CD4-positive, CD25-positive, alpha-beta regulatory T cell (primary cell): Measurements from ENCODE around the gene CHRNG. TPM values are rescaled to one million over a fixed set of nuclear protein-coding genes. Genes with fewer than 3 reads are reported as not detected.

Experiments
- ATAC-seq, 2 donors: fragments of 150-1000 bp; cut with Tn5 transposase; one replicate each; pipeline ENCODE4 v1.10.0; 2021; ENCODE audit warnings: low read depth in 2 of 2, moderate number of reproducible peaks in 2 of 2, moderate library complexity in 1 of 2
- DNase-seq, 3 donors: peaks; one replicate each; pipeline versions ENCODE4 v3.0.0 to v3.0.0-alpha.2; 2012 to 2022; ENCODE audit warnings: mixed read lengths in 1 of 3
- H3K27ac ChIP-seq: one replicate; pipeline ENCODE4 v1.7.0; 2013; ENCODE audit warnings: mild to moderate bottlenecking, low read length; ENCODE audit not compliant: insufficient read depth, poor library complexity, severe bottlenecking
- H3K27me3 ChIP-seq: one replicate; pipeline ENCODE4 v1.7.0; 2013; ENCODE audit warnings: low read length; ENCODE audit not compliant: control insufficient read depth, insufficient read depth
- H3K36me3 ChIP-seq: one replicate; pipeline ENCODE4 v1.7.0; 2013; ENCODE audit warnings: mild to moderate bottlenecking, low read length, moderate library complexity; ENCODE audit not compliant: control insufficient read depth, insufficient read depth
- H3K4me1 ChIP-seq: 2 replicates; pipeline ENCODE4 v1.7.0; 2013; ENCODE audit warnings: mild to moderate bottlenecking, low read length; ENCODE audit not compliant: insufficient read depth, control insufficient read depth, poor library complexity, severe bottlenecking
- H3K4me3 ChIP-seq: one replicate; pipeline ENCODE4 v1.7.0; 2013; ENCODE audit warnings: low read depth, mild to moderate bottlenecking, low read length, moderate library complexity
- H3K9me3 ChIP-seq, 2 experiments: 1 replicate in 1 of 2; 2 replicates in 1 of 2; pipeline ENCODE4 v1.7.0; 2013; ENCODE audit warnings: low read length in 2 of 2, mild to moderate bottlenecking in 1 of 2, moderate library complexity in 1 of 2; ENCODE audit not compliant: control insufficient read depth in 2 of 2
- H3K27ac Mint-ChIP-seq, 3 donors: one replicate each; pipeline ENCODE4 v1.8.0; 2020 to 2022; ENCODE audit warnings: mild to moderate bottlenecking in 3 of 3, mixed read lengths in 3 of 3, moderate library complexity in 2 of 3
- H3K27me3 Mint-ChIP-seq: one replicate; pipeline ENCODE4 v1.8.0; 2022; ENCODE audit warnings: mild to moderate bottlenecking, mixed read lengths
- H3K36me3 Mint-ChIP-seq: one replicate; pipeline ENCODE4 v1.8.0; 2020; ENCODE audit warnings: mixed read lengths
- H3K4me1 Mint-ChIP-seq, 4 donors: one replicate each; pipeline ENCODE4 v1.8.0; 2020 to 2022; ENCODE audit warnings: mixed read lengths in 4 of 4, mild to moderate bottlenecking in 1 of 4
- H3K4me3 Mint-ChIP-seq, 4 donors: one replicate each; pipeline ENCODE4 v1.8.0; 2020 to 2022; ENCODE audit warnings: mild to moderate bottlenecking in 4 of 4, mixed read lengths in 4 of 4, moderate library complexity in 3 of 4
- H3K9me3 Mint-ChIP-seq, 7 donors: one replicate each; pipeline ENCODE4 v1.8.0; 2020 to 2022; ENCODE audit warnings: mixed read lengths in 7 of 7, mild to moderate bottlenecking in 3 of 7, moderate library complexity in 2 of 7
- polyA plus RNA-seq, 4 donors: library from polyadenylated mRNA; unstranded; fragments of 300-500 nt; fragmentation: Illumina TruSeq; gene quantifications; one replicate each; pipeline ENCODE4 v1.2.3, GENCODE V29; 2021
- total RNA-seq: library from RNA; stranded (reverse); gene quantifications from one replicate; pipeline ENCODE4 v1.2.3, GENCODE V29; 2022

The CHRNG gene
- total and polyA plus RNA-seq, 5 donors from 2014 or later: 0.07 TPM; not detected in 4

GRCh38 chr2:232511336-232511890 is 28.1 kb upstream of the CHRNG start:
- Mint-ChIP-seq H3K27me3 (peaks cover 15% of the 10 kb centered on the region), H3K4me1 (no peaks in the 10 kb centered on the region)
- no peak for ATAC-seq

GRCh38 chr2:232512602-232513001 is 26.9 kb upstream of the CHRNG start:
- no peaks in the 10 kb centered on the region for H3K36me3 Mint-ChIP-seq
- no peaks in the 10 kb centered on the region for H3K4me1 Mint-ChIP-seq
- H3K9me3 Mint-ChIP-seq: no peaks in the 10 kb centered on the region
- H3K27me3 ChIP-seq: no peaks in the 10 kb centered on the region
- H3K36me3 ChIP-seq: no peaks in the 10 kb centered on the region
- peaks cover 25% of the 10 kb centered on the region for H3K27me3 Mint-ChIP-seq
- H3K27ac Mint-ChIP-seq: no peak overlapping the region
- no peak overlapping the region for H3K27ac ChIP-seq
- H3K4me3 Mint-ChIP-seq: no peak overlapping the region
- no peak overlapping the region for H3K4me3 ChIP-seq
- H3K4me1 ChIP-seq: no peaks in the 10 kb centered on the region
- no peaks in the 10 kb centered on the region for H3K9me3 ChIP-seq
- DNase-seq (no peak), ATAC-seq (no peak)

More at GRCh38 chr2:232511336-232511890, 28.1 kb upstream of the CHRNG start:
- Mint-ChIP-seq H3K4me3 (no peak overlapping the region), H3K9me3 (no peaks in the 10 kb centered on the region), H3K27ac (no peak overlapping the region), H3K36me3 (no peaks in the 10 kb centered on the region)
- H3K9me3 ChIP-seq: no peaks in the 10 kb centered on the region
- no peak for DNase-seq
- H3K4me3 ChIP-seq: no peak overlapping the region
- H3K27ac ChIP-seq: no peak overlapping the region
- H3K36me3 ChIP-seq: no peaks in the 10 kb centered on the region
- no peaks in the 10 kb centered on the region for H3K27me3 ChIP-seq
- H3K4me1 ChIP-seq: no peaks in the 10 kb centered on the region

GRCh38 chr2:232513353-232513752 is 26.1 kb upstream of the CHRNG start:
- Mint-ChIP-seq H3K36me3 (no peaks in the 10 kb centered on the region), H3K4me1 (no peaks in the 10 kb centered on the region), H3K4me3 (no peak overlapping the region), H3K9me3 (no peaks in the 10 kb centered on the region), H3K27me3 (peaks cover 25% of the 10 kb centered on the region), H3K27ac (no peak overlapping the region)
- Histone ChIP-seq H3K36me3 (no peaks in the 10 kb centered on the region), H3K4me1 (no peaks in the 10 kb centered on the region), H3K9me3 (no peaks in the 10 kb centered on the region), H3K27me3 (no peaks in the 10 kb centered on the region), H3K4me3 (no peak overlapping the region), H3K27ac (no peak overlapping the region)
- ATAC-seq (no peak), DNase-seq (no peak)

GRCh38 chr2:232515639-232516038 is 23.9 kb upstream of the CHRNG start:
- no peak overlapping the region for H3K4me3 ChIP-seq
- Mint-ChIP-seq H3K36me3 (no peaks in the 10 kb centered on the region), H3K9me3 (no peaks in the 10 kb centered on the region), H3K4me3 (no peak overlapping the region), H3K27me3 (peaks cover 32% of the 10 kb centered on the region), H3K27ac (no peak overlapping the region), H3K4me1 (no peaks in the 10 kb centered on the region)
- ATAC-seq: no peak
- H3K4me1 ChIP-seq: no peaks in the 10 kb centered on the region
- H3K9me3 ChIP-seq: no peaks in the 10 kb centered on the region
- no peak overlapping the region for H3K27ac ChIP-seq
- no peaks in the 10 kb centered on the region for H3K36me3 ChIP-seq
- DNase-seq: no peak
- H3K27me3 ChIP-seq: no peaks in the 10 kb centered on the region

- Mint-ChIP-seq H3K27ac (no peak overlapping the region), H3K27me3 (peaks cover 41% of the 10 kb centered on the region), H3K4me3 (no peak overlapping the region), H3K36me3 (no peaks in the 10 kb centered on the region), H3K4me1 (peaks cover 0 to 2% (median under 1%) of the 10 kb centered on the region in 4 donors), H3K9me3 (no peaks in the 10 kb centered on the region)
- Histone ChIP-seq H3K27ac (no peak overlapping the region), H3K27me3 (no peaks in the 10 kb centered on the region), H3K4me1 (no peaks in the 10 kb centered on the region), H3K36me3 (no peaks in the 10 kb centered on the region), H3K9me3 (no peaks in the 10 kb centered on the region), H3K4me3 (no peak overlapping the region)
- ATAC-seq (no peak), DNase-seq (no peak)
Measured at GRCh38 chr2:232516551-232516950, 22.9 kb upstream of the CHRNG start.

GRCh38 chr2:232518844-232519243 is 20.6 kb upstream of the CHRNG start:
- H3K27me3 ChIP-seq: peaks cover 3% of the 10 kb centered on the region
- no peaks in the 10 kb centered on the region for H3K9me3 Mint-ChIP-seq
- no peak overlapping the region for H3K27ac ChIP-seq
- no peaks in the 10 kb centered on the region for H3K9me3 ChIP-seq
- no peaks in the 10 kb centered on the region for H3K36me3 ChIP-seq
- H3K4me1 Mint-ChIP-seq: peaks cover 0 to 7% (median under 1%) of the 10 kb centered on the region in 4 donors
- ATAC-seq: no peak
- H3K4me3 Mint-ChIP-seq: no peak overlapping the region
- H3K36me3 Mint-ChIP-seq: no peaks in the 10 kb centered on the region
- peaks cover 44% of the 10 kb centered on the region for H3K27me3 Mint-ChIP-seq
- peaks cover 17% of the 10 kb centered on the region for H3K4me1 ChIP-seq
- no peak overlapping the region for H3K4me3 ChIP-seq
- DNase-seq: no peak
- no peak overlapping the region for H3K27ac Mint-ChIP-seq

GRCh38 chr2:232519581-232520438 is 19.7 kb upstream of the CHRNG start, which contains the start of gene PRSS56:
Gene PRSS56, plus strand, starts transcription at chr2:232520388. Its CDS starts 211 bp downstream, at chr2:232520599.
- Mint-ChIP-seq H3K4me3 (peak within 1 kb of the TSS in 1 of 4 donors; percentile 1), H3K9me3 (no peaks in the 10 kb centered on the region), H3K36me3 (no peaks in the 10 kb centered on the region), H3K4me1 (peaks cover 0 to 11% (median under 1%) of the 10 kb centered on the region in 4 donors), H3K27ac (no peak within 1 kb of the TSS), H3K27me3 (peaks cover 46% of the 10 kb centered on the region)
- Histone ChIP-seq H3K36me3 (no peaks in the 10 kb centered on the region), H3K27me3 (peaks cover 3% of the 10 kb centered on the region), H3K4me3 (no peak within 1 kb of the TSS), H3K9me3 (no peaks in the 10 kb centered on the region), H3K4me1 (peaks cover 22% of the 10 kb centered on the region), H3K27ac (no peak within 1 kb of the TSS)
- ATAC-seq (no peak), DNase-seq (no peak)
